ENCODE data around the gene NPAS3. TPM values are rescaled to one million over a fixed set of nuclear protein-coding genes. Genes with fewer than 3 reads are reported as not detected.

Gene NPAS3
- total and polyA plus RNA-seq, 11 donors, result 0.15 to 3.4 (median 0.92) TPM

GRCh38 chr14:33774723-33775470, 836.2 kb downstream of the NPAS3 start:
- no peak overlapping the region for H3K27ac ChIP-seq
- no peaks in the 10 kb centered on the region for H3K4me1 ChIP-seq
- TF ChIP-seq POLR2A (IDR thresholded peaks at IDR 0.05), result no peak
- TF ChIP-seq CTCF (IDR thresholded peaks at IDR 0.05), result no peak
- no peaks in the 10 kb centered on the region for H3K27me3 ChIP-seq
- no peak overlapping the region for H3K4me3 ChIP-seq
- WGBS, 4 donors, result 71 to 77% (median 75%) methylated on average over 11 of the region's 11 CpGs
- no peaks in the 10 kb centered on the region for H3K36me3 ChIP-seq
- intact Hi-C loops (cut with DNase I), result no loop called here
- no peaks in the 10 kb centered on the region for H3K9me3 ChIP-seq
- ATAC-seq, result no peak
- DNase-seq, result no peak

GRCh38 chr14:33776871-33777270, 838.2 kb downstream of the NPAS3 start:
- Histone ChIP-seq H3K36me3 (no peaks in the 10 kb centered on the region), H3K27me3 (no peaks in the 10 kb centered on the region), H3K4me3 (no peak overlapping the region), H3K9me3 (no peaks in the 10 kb centered on the region), H3K4me1 (no peaks in the 10 kb centered on the region), H3K27ac (no peak overlapping the region)
- 92 to 96% (median 94%) methylated on average over 6 of the region's 6 CpGs for WGBS, 4 donors
- no peak for TF ChIP-seq POLR2A (IDR thresholded peaks at IDR 0.05)
- TF ChIP-seq CTCF (IDR thresholded peaks at IDR 0.05), result no peak
- no peak for ATAC-seq
- DNase-seq, result no peak
- intact Hi-C loops (cut with DNase I), result no loop called here

- DNase-seq (no peak), ATAC-seq (no peak)
- 76 to 82% (median 79%) methylated on average over 7 of the region's 7 CpGs for WGBS, 4 donors
- Histone ChIP-seq H3K4me1 (no peaks in the 10 kb centered on the region), H3K27ac (no peak overlapping the region), H3K4me3 (no peak overlapping the region), H3K9me3 (no peaks in the 10 kb centered on the region), H3K36me3 (no peaks in the 10 kb centered on the region), H3K27me3 (no peaks in the 10 kb centered on the region)
- no peak for TF ChIP-seq POLR2A (IDR thresholded peaks at IDR 0.05)
- TF ChIP-seq CTCF (IDR thresholded peaks at IDR 0.05), result no peak
- intact Hi-C loops (cut with DNase I), result no loop called here
Observed at GRCh38 chr14:33777681-33778080, 839.0 kb downstream of the NPAS3 start.

GRCh38 chr14:33780035-33780434, 841.4 kb downstream of the NPAS3 start:
- Histone ChIP-seq H3K27ac (no peak overlapping the region), H3K4me3 (no peak overlapping the region), H3K4me1 (no peaks in the 10 kb centered on the region), H3K36me3 (no peaks in the 10 kb centered on the region), H3K27me3 (no peaks in the 10 kb centered on the region), H3K9me3 (no peaks in the 10 kb centered on the region)
- intact Hi-C loops (cut with DNase I), result no loop called here
- TF ChIP-seq CTCF (IDR thresholded peaks at IDR 0.05), result no peak
- no peak for TF ChIP-seq POLR2A (IDR thresholded peaks at IDR 0.05)
- DNase-seq, result no peak
- ATAC-seq, result no peak
- 49 to 57% (median 55%) methylated on average over 4 of the region's 4 CpGs for WGBS, 4 donors
